ENCODE measurements around the gene PLEKHA5. TPM values are rescaled to one million over a fixed set of nuclear protein-coding genes. Genes with fewer than 3 reads are reported as not detected.

Gene PLEKHA5
- total and polyA plus RNA-seq, 2 of the 4 experiments (the other 2 are of a cell fraction): 5.3 to 12.2 TPM

DNA sequence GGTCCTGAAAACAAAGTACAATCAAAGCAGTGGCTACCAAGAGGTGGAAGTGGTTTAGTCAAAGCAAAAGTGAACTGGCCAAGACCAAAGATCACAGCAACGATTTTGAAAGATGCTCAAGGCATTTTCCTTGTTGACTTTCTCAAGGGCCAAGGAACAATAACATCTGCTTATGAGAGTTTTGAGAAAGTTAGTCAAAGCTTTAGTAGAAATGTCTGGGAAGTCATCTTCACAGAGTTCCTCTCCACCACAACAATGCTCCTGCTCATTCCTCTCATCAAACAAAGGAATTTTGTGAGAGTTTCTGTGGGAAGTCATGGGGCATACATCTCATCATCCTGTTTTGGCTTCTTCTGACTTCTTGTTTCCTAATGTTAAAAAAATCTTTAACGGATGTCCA is 80.1 kb downstream of the PLEKHA5 start:
- Histone ChIP-seq H3K4me3 (ENCODE audit: insufficient read depth, low read depth, low read length) (no peak overlapping the region), H2AFZ (replicated peaks; ENCODE audit: low read length, poor library complexity) (no peak overlapping the region), H3K79me1 (ENCODE audit: low read depth in 1 of 2, low read length in 2 of 2) (peaks cover 19 to 39% of the 10 kb centered on the region in 2 experiments), H3K4me2 (ENCODE audit: low read depth, low read length) (no peak overlapping the region), H3K56ac (ENCODE audit: extremely low read depth, insufficient read depth, low read length) (no peak overlapping the region), H3K27me3 (ENCODE audit: control insufficient read depth, insufficient read depth, low read length) (no peaks in the 10 kb centered on the region), H3K9ac (ENCODE audit: low read depth, low read length) (no peak overlapping the region), H3K9me1 (ENCODE audit: insufficient read depth, low read length) (peaks cover 4% of the 10 kb centered on the region; the same call in 1 of the 2 replicates), H3K36me3 (ENCODE audit: control insufficient read depth, insufficient read depth, low read length) (peaks cover 2% of the 10 kb centered on the region; the same call in 1 of the 2 replicates), H4K5ac (ENCODE audit: low read depth, low read length) (no peak overlapping the region), H2AK9ac (replicated peaks; ENCODE audit: low read depth, low read length, poor library complexity) (no peak overlapping the region), H4K20me1 (ENCODE audit: insufficient read depth, low read length) (no peaks in the 10 kb centered on the region), H2BK120ac (ENCODE audit: low read depth, low read length) (no peak overlapping the region), H2BK5ac (ENCODE audit: low read depth, low read length, poor library complexity, severe bottlenecking) (no peak overlapping the region), H3K23ac (ENCODE audit: low read depth, low read length) (no peak overlapping the region), H3K18ac (ENCODE audit: low read depth, low read length) (no peak overlapping the region), H3K14ac (replicated peaks; ENCODE audit: low read depth, low read length) (no peak overlapping the region), H2BK15ac (ENCODE audit: low read depth, low read length) (0 out of 3 replicates have a peak overlapping the region, but pooled peaks have one; percentile 13), H3K4ac (ENCODE audit: low read depth, low read length) (no peak overlapping the region), H2AK5ac (ENCODE audit: low read depth, low read length) (no peak overlapping the region), H2BK20ac (ENCODE audit: low read depth, low read length) (no peak overlapping the region), H4K8ac (ENCODE audit: low read depth in 2 of 2, low read length in 2 of 2) (no peak overlapping the region), H3K4me1 (ENCODE audit: control insufficient read depth, insufficient read depth, low read length) (peaks cover 3% of the 10 kb centered on the region), H4K91ac (ENCODE audit: insufficient read depth, low read depth, low read length) (no peak overlapping the region), H3K27ac (ENCODE audit: insufficient read depth, low read length) (no peak overlapping the region), H3K9me3 (ENCODE audit: control insufficient read depth, insufficient read depth, low read length) (peaks cover 5% of the 10 kb centered on the region; the same call in 1 of the 2 replicates)
- TF ChIP-seq BHLHE40 (IDR thresholded peaks at IDR 0.05; ENCODE audit: low read depth, low read length): no peak
- TF ChIP-seq CEBPB (IDR thresholded peaks at IDR 0.05; ENCODE audit: low read depth, low read length): no peak
- no peak for TF ChIP-seq MAFK (IDR thresholded peaks at IDR 0.05; ENCODE audit: low read depth, low read length)
- TF ChIP-seq RAD21 (IDR thresholded peaks at IDR 0.05; ENCODE audit: low read length): no peak
- no peak for TF ChIP-seq SMC3 (IDR thresholded peaks at IDR 0.05; ENCODE audit: low read depth, low read length)
- no TSS peak for BruUV-seq (replicated peaks)
- in situ Hi-C loops (cut with MboI; ENCODE audit: low sequenced_read_pairs): no loop called here
- ATAC-seq (ENCODE audit: low read depth) (no peak), DNase-seq (no peak)
- dilution Hi-C loops (cut with HindIII; ENCODE audit: low sequenced_read_pairs, unreplicated experiment): no loop called here
- ChIA-PET CTCF (no interaction called here), POLR2A (ENCODE audit: unreplicated experiment) (no interaction called here)
- no CpG with 5 or more reads among the region's 2 CpGs for WGBS, 2 experiments (ENCODE audit: extremely low coverage in 2 of 2, insufficient read length in 1 of 2)
- intact Hi-C loops (cut with micrococcal nuclease): no loop called here

Data from IMR-90 (cell line).